ENCODE measurements around the gene ARAF.

ARAF gene

GRCh38 chrX:47610511-47610910 lies 49.5 kb downstream of the ARAF start:
- no peak overlapping the region for H3K27ac ChIP-seq
- no peak overlapping the region for H3K4me3 ChIP-seq (ENCODE audit: low read depth, low read length)
- no peak overlapping the region for H3K4me2 ChIP-seq (ENCODE audit: low read length)
- no peak for TF ChIP-seq CTCF (IDR thresholded peaks at IDR 0.05)
- peaks cover 6% of the 10 kb centered on the region for H3K4me1 ChIP-seq
- H3K9me3 ChIP-seq (ENCODE audit: control insufficient read depth, low read length), result no peaks in the 10 kb centered on the region
- H3K27me3 ChIP-seq (ENCODE audit: control insufficient read depth, insufficient read depth, low read length), result no peaks in the 10 kb centered on the region
- no peaks in the 10 kb centered on the region for H3K79me2 ChIP-seq
- no peaks in the 10 kb centered on the region for H3K36me3 ChIP-seq (ENCODE audit: control insufficient read depth, insufficient read depth, low read length)
- no peak overlapping the region for H3K9ac ChIP-seq
- no peak overlapping the region for H2AFZ ChIP-seq

GRCh38 chrX:47611489-47611888 lies 50.5 kb downstream of the ARAF start:
- no peaks in the 10 kb centered on the region for H3K9me3 ChIP-seq (ENCODE audit: control insufficient read depth, low read length)
- no peak for TF ChIP-seq CTCF (IDR thresholded peaks at IDR 0.05)
- H3K4me2 ChIP-seq (ENCODE audit: low read length), result no peak overlapping the region
- H3K4me1 ChIP-seq, result peaks cover 6% of the 10 kb centered on the region
- H3K36me3 ChIP-seq (ENCODE audit: control insufficient read depth, insufficient read depth, low read length), result no peaks in the 10 kb centered on the region
- H3K27ac ChIP-seq, result no peak overlapping the region
- H3K79me2 ChIP-seq, result no peaks in the 10 kb centered on the region
- no peak overlapping the region for H3K4me3 ChIP-seq (ENCODE audit: low read depth, low read length)
- H2AFZ ChIP-seq, result no peak overlapping the region
- no peaks in the 10 kb centered on the region for H3K27me3 ChIP-seq (ENCODE audit: control insufficient read depth, insufficient read depth, low read length)
- H3K9ac ChIP-seq, result no peak overlapping the region

GRCh38 chrX:47611926-47612325 lies 50.9 kb downstream of the ARAF start:
- TF ChIP-seq CTCF (IDR thresholded peaks at IDR 0.05), result no peak
- Histone ChIP-seq H3K79me2 (no peaks in the 10 kb centered on the region), H3K27ac (no peak overlapping the region), H3K4me2 (ENCODE audit: low read length) (no peak overlapping the region), H3K27me3 (ENCODE audit: control insufficient read depth, insufficient read depth, low read length) (no peaks in the 10 kb centered on the region), H3K4me1 (peaks cover 6% of the 10 kb centered on the region), H2AFZ (no peak overlapping the region), H3K4me3 (ENCODE audit: low read depth, low read length) (no peak overlapping the region), H3K9ac (no peak overlapping the region), H3K36me3 (ENCODE audit: control insufficient read depth, insufficient read depth, low read length) (no peaks in the 10 kb centered on the region), H3K9me3 (ENCODE audit: control insufficient read depth, low read length) (no peaks in the 10 kb centered on the region)

GRCh38 chrX:47612418-47612817 lies 51.4 kb downstream of the ARAF start:
- no peak overlapping the region for H3K27ac ChIP-seq
- no peaks in the 10 kb centered on the region for H3K36me3 ChIP-seq (ENCODE audit: control insufficient read depth, insufficient read depth, low read length)

More at GRCh38 chrX:47612418-47612817, 51.4 kb downstream of the ARAF start:
- Histone ChIP-seq H3K9ac (no peak overlapping the region), H3K79me2 (no peaks in the 10 kb centered on the region), H3K27me3 (ENCODE audit: control insufficient read depth, insufficient read depth, low read length) (no peaks in the 10 kb centered on the region), H3K4me2 (ENCODE audit: low read length) (no peak overlapping the region), H3K4me1 (peaks cover 6% of the 10 kb centered on the region), H2AFZ (no peak overlapping the region), H3K4me3 (ENCODE audit: low read depth, low read length) (no peak overlapping the region), H3K9me3 (ENCODE audit: control insufficient read depth, low read length) (no peaks in the 10 kb centered on the region)
- no peak for TF ChIP-seq CTCF (IDR thresholded peaks at IDR 0.05)

Measured in parathyroid adenoma (tissue), 2 donors.